CD4-positive, alpha-beta T cell treated with Interleukin-4 for 1 hour (primary cell): ENCODE measurements around the gene MFAP1.
"Not testable (repeated sequence)": the region's sequence is repeated elsewhere in the genome, so short reads cannot be mapped to it uniquely, and the experiment has no call there.

Experiments used
- DNase-seq, 2 donors: peaks; one replicate each; pipeline ENCODE4 v3.0.0-alpha.2; 2020 to 2022

The MFAP1 gene

GRCh38 chr15:43815064-43815463, 9.4 kb downstream of the MFAP1 start:
- DNase-seq = not testable (repeated sequence)

- peak in 1 of 2 donors; percentile 61 for DNase-seq
Observed at GRCh38 chr15:43808960-43809678, 15.4 kb downstream of the MFAP1 start.

GRCh38 chr15:43808435-43808950, 16.0 kb downstream of the MFAP1 start:
- DNase-seq = no peak

GRCh38 chr15:43802676-43803075, 21.8 kb downstream of the MFAP1 start:
- not testable (repeated sequence) for DNase-seq

- peak; percentile 95 for DNase-seq
Observed at GRCh38 chr15:43800286-43801141, 24.0 kb downstream of the MFAP1 start, which contains the start of gene HYPK. Gene HYPK, plus strand, starts transcription at chr15:43800599. Its CDS starts 24 bp downstream, at chr15:43800623.

GRCh38 chr15:43799945-43800285, 24.6 kb downstream of the MFAP1 start, which contains the start of gene SERINC4:
Gene SERINC4, minus strand, starts transcription at chr15:43800220. Its CDS starts 234 bp downstream, at chr15:43799986.
- no peak for DNase-seq

GRCh38 chr15:43799209-43799944, 25.1 kb downstream of the MFAP1 start:
- no peak for DNase-seq

- DNase-seq = no peak
Observed at GRCh38 chr15:43796566-43796965, 27.9 kb downstream of the MFAP1 start.

- DNase-seq = no peak
Observed at GRCh38 chr15:43795997-43796396, 28.5 kb downstream of the MFAP1 start.

- DNase-seq = no peak
Observed at GRCh38 chr15:43795197-43795596, 29.3 kb downstream of the MFAP1 start.

- DNase-seq = no peak
Observed at GRCh38 chr15:43794269-43795037, 30.0 kb downstream of the MFAP1 start.

GRCh38 chr15:43793647-43794046, 30.8 kb downstream of the MFAP1 start:
- DNase-seq = no peak

- peak; percentile 47 to 55 for DNase-seq
Observed at GRCh38 chr15:43792761-43793476, 31.6 kb downstream of the MFAP1 start.

GRCh38 chr15:43791993-43792760, 32.3 kb downstream of the MFAP1 start, which contains the start of gene SERF2:
Gene SERF2, plus strand, starts transcription at chr15:43792320. Its CDS starts 57 bp downstream, at chr15:43792377.
- peak; percentile 100 for DNase-seq

GRCh38 chr15:43789409-43789808, 35.1 kb downstream of the MFAP1 start:
- no peak for DNase-seq

- DNase-seq = no peak
Observed at GRCh38 chr15:43779016-43779415, 45.5 kb downstream of the MFAP1 start.

GRCh38 chr15:43777267-43777914, 47.1 kb downstream of the MFAP1 start:
- DNase-seq = peak; percentile 83 to 87

GRCh38 chr15:43776718-43777266, 47.7 kb downstream of the MFAP1 start, which contains the start of gene ELL3:
Gene ELL3, minus strand, starts transcription at chr15:43776966. Its CDS starts 65 bp downstream, at chr15:43776901.
- peak; percentile 77 to 82 for DNase-seq

GRCh38 chr15:43776101-43776717, 48.3 kb downstream of the MFAP1 start:
- peak in 1 of 2 donors; percentile 84 for DNase-seq
